ENCODE measurements around the gene PRKCA.

Gene PRKCA

GRCh38 chr17:66834919-66835454 is 532.6 kb downstream of the PRKCA start, which contains the start of gene CACNG5:
Gene CACNG5 (plus strand): TSS chr17:66835117. CDS start chr17:66877333, 42,216 bp downstream.
- H3K4me3 ChIP-seq (ENCODE audit: low read length): no peak within 1 kb of the TSS
- TF ChIP-seq CTCF (conservative IDR thresholded peaks at IDR 0.05; ENCODE audit: low read length): no peak
- DNase-seq (ENCODE audit: low read depth): no peak

GRCh38 chr17:66835476-66835875 is 533.1 kb downstream of the PRKCA start:
- DNase-seq (ENCODE audit: low read depth): no peak
- no peak overlapping the region for H3K4me3 ChIP-seq (ENCODE audit: low read length)
- TF ChIP-seq CTCF (conservative IDR thresholded peaks at IDR 0.05; ENCODE audit: low read length): no peak

- TF ChIP-seq CTCF (conservative IDR thresholded peaks at IDR 0.05; ENCODE audit: low read length): no peak
Measured at GRCh38 chr17:66836063-66837005, 533.9 kb downstream of the PRKCA start.

GRCh38 chr17:66837226-66837625 is 534.8 kb downstream of the PRKCA start:
- TF ChIP-seq CTCF (conservative IDR thresholded peaks at IDR 0.05; ENCODE audit: low read length): no peak

More at GRCh38 chr17:66836063-66837005, 533.9 kb downstream of the PRKCA start:
- no peak overlapping the region for H3K4me3 ChIP-seq (ENCODE audit: low read length)
- DNase-seq (ENCODE audit: low read depth): no peak

GRCh38 chr17:66837885-66838665 is 535.7 kb downstream of the PRKCA start:
- no peak overlapping the region for H3K4me3 ChIP-seq (ENCODE audit: low read length)
- TF ChIP-seq CTCF (conservative IDR thresholded peaks at IDR 0.05; ENCODE audit: low read length): no peak
- DNase-seq (ENCODE audit: low read depth): no peak

More at GRCh38 chr17:66837226-66837625, 534.8 kb downstream of the PRKCA start:
- no peak overlapping the region for H3K4me3 ChIP-seq (ENCODE audit: low read length)
- DNase-seq (ENCODE audit: low read depth): no peak

- H3K4me3 ChIP-seq (ENCODE audit: low read length): no peak overlapping the region
- DNase-seq (ENCODE audit: low read depth): no peak
- TF ChIP-seq CTCF (conservative IDR thresholded peaks at IDR 0.05; ENCODE audit: low read length): no peak
Measured at GRCh38 chr17:66839616-66840015, 537.2 kb downstream of the PRKCA start.
